Neural progenitor cell (in vitro differentiated cells): Measurements from ENCODE around the gene CCDC178.

ENCODE experiments used
- CTCF ChIP-seq: fragments of 200-600 bp; sonication (generic); IDR thresholded peaks from 2 replicates; pipeline ENCODE4 v1.5.1; 2017; ENCODE audit warnings: antibody characterized with exemption, mild to moderate bottlenecking
- EZH2 ChIP-seq: fragments of 200-600 bp; sonication (generic); IDR thresholded peaks from 2 replicates; pipeline ENCODE4 v1.6.1; 2017; ENCODE audit warnings: antibody characterized with exemption, mild to moderate bottlenecking, moderate library complexity

DNA sequence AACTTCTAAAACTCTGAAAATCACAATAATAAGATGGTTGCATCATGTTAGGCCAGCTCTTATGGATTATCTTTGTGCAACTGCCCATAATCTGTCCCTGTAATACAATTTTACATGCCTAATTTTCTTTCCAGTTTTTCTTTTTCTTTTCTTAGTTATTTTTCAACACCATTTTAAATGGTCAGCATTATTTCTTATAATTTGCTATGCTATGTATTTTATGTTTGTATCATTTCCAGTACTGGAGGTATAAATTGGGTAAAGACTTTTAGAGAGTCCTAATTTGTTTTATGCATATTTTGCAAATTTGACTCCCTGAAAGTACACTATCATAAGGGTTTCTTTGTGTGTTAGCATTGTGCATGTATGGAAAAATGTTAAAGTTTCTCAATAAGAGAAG, 333.0 kb downstream of the CCDC178 start:
- TF ChIP-seq CTCF (no peak), EZH2 (no peak)
